Activated naive CD4-positive, alpha-beta T cell treated with anti-CD3 and anti-CD28 coated beads, Interleukin-2, amount 50 U/mL, for 24 hours (primary cell): ENCODE results near the gene MRTFA.
"Not testable (repeated sequence)": the region's sequence is repeated elsewhere in the genome, so short reads cannot be mapped to it uniquely, and the experiment has no call there.

ENCODE experiments used
- H3K27ac Mint-ChIP-seq: one replicate; pipeline ENCODE4 v1.8.0; 2021; ENCODE audit warnings: mild to moderate bottlenecking, mixed read lengths
- H3K27me3 Mint-ChIP-seq: one replicate; pipeline ENCODE4 v1.8.0; 2021; ENCODE audit warnings: mixed read lengths
- H3K36me3 Mint-ChIP-seq: one replicate; pipeline ENCODE4 v1.8.0; 2021; ENCODE audit warnings: mixed read lengths
- H3K4me1 Mint-ChIP-seq: one replicate; pipeline ENCODE4 v1.8.0; 2021; ENCODE audit warnings: mixed read lengths
- H3K4me3 Mint-ChIP-seq: one replicate; pipeline ENCODE4 v1.8.0; 2021; ENCODE audit warnings: mild to moderate bottlenecking, mixed read lengths
- H3K9me3 Mint-ChIP-seq: one replicate; pipeline ENCODE4 v1.8.0; 2021; ENCODE audit warnings: mixed read lengths

The MRTFA gene

DNA sequence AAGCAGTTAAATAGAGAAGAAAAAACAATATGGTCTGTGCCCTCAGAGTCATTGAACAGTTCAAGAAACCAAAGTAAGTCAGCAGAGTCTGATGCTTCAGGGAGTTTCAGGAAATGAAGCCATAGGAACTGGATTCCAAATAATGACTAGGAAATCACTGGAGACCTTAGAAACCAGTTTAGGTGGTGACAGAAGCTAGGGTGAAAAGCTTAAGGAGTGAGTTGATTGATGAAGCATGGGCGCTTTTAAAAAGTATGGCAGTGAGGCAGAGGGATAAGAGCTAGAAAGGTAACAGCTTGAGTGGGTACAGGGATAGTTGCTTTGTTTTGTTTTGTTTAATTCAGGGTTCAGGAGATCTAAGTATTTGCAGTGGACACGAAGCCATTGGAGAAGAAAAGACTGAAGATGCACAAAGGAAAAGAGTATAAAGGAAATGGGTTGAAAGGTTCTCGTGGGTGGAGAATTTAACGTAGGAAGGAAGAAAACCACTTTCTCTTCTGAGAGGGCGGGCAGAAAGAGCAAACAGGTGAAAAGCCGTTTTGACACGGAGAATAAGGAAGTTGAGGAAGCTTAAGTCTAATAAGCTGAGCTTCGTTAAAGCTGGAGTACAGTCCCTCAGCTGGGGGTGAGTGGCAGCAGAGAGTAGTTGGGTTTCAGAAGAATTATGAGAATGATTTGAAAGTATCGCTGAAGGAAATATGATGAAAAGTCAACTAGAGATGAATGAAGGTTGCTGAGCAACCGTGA, 251.3 kb downstream of the MRTFA start:
- Mint-ChIP-seq H3K9me3 (no peaks in the 10 kb centered on the region), H3K4me1 (peaks cover 69% of the 10 kb centered on the region), H3K36me3 (peaks cover 11% of the 10 kb centered on the region), H3K27ac (peak overlapping the region; percentile 98), H3K4me3 (peak overlapping the region; percentile 90), H3K27me3 (no peaks in the 10 kb centered on the region)

DNA sequence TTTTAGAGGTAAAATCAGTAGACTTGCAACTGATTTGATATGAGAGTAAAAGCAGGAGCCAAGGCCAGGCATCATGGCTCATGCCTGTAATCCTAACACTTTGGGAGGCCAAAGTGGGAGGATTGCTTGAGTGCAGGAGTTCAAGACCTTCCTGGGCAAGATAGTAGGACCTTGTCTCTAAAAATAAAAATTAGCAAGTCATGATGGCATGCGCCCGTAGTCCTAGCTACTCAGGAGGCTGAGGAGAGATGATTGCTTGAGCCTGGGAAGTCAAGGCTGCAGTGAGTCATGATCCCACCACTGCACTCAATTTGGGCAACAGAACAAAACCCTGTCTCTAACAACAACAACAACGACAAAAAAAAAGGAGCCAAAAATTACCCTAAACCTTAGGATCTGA, 252.6 kb downstream of the MRTFA start:
- peak overlapping the region; percentile 95 for H3K27ac Mint-ChIP-seq
- peaks cover 72% of the 10 kb centered on the region for H3K4me1 Mint-ChIP-seq
- H3K9me3 Mint-ChIP-seq, result no peaks in the 10 kb centered on the region
- H3K4me3 Mint-ChIP-seq, result no peak overlapping the region
- peaks cover 10% of the 10 kb centered on the region for H3K36me3 Mint-ChIP-seq
- H3K27me3 Mint-ChIP-seq, result no peaks in the 10 kb centered on the region

DNA sequence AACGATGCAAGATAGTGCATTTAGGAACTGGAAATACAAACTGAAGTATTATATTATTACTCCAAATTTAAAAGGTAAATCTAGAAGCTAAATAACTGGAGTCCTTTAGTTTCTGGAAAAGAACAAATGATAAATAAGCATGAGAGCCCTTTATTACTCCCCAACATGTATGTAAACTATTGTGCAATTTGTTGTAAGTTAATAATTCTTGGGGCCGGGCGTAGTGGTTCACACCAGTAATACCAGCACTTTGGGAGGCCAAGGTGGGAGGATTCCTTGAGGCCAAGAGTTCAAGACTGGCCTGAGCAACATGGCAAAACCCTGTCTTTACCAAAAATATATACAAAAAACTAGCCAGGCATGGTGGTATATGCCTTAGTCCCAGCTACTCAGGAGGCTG, 255.1 kb downstream of the MRTFA start:
- Mint-ChIP-seq H3K36me3 (peaks cover 3% of the 10 kb centered on the region), H3K27me3 (no peaks in the 10 kb centered on the region), H3K4me3 (no peak overlapping the region), H3K4me1 (peaks cover 54% of the 10 kb centered on the region), H3K27ac (no peak overlapping the region), H3K9me3 (no peaks in the 10 kb centered on the region)

DNA sequence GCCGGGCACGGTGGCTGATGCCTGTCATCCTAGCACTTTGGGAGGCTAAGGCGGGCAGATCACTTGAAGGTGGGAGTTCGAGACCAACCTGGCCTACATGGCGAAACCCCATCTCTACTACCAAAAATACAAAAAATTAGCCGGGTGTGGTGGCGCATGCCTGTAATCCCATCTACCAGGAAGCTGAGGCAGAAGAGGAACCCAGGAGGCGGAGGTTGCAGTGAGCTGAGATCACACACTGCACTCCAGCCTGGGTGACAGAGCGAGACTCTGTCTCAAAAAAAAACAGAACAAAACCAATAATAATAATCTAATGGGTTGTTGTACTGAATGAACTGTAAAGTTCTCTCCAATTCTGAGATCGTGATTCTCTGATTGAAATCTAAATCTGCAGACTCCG, 258.1 kb downstream of the MRTFA start:
- peaks cover 47% of the 10 kb centered on the region for H3K4me1 Mint-ChIP-seq
- H3K27ac Mint-ChIP-seq, H3K27me3 Mint-ChIP-seq, H3K4me3 Mint-ChIP-seq, H3K36me3 Mint-ChIP-seq, H3K9me3 Mint-ChIP-seq: not testable (repeated sequence)

DNA sequence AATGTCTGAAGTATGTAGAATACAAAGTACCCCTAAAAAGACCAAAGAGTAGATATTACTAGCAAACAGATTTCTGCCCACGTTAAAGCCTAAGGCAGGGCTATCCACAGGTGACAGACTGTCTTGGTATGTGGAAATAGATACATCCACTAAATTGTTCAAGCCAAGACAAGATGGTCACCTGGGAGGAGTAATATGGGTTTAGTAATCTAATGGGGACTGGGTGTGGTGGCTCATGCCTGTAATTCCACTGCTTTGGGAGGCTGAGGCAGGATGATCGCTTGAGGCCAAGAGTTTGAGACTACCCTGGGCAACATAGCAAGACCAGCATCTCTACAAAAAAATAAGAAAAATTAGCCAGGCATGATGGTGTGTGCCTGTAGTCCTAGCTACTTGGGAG, 258.6 kb downstream of the MRTFA start:
- Mint-ChIP-seq H3K27me3 (no peaks in the 10 kb centered on the region), H3K4me3 (no peak overlapping the region), H3K9me3 (no peaks in the 10 kb centered on the region), H3K27ac (no peak overlapping the region), H3K36me3 (peaks cover 4% of the 10 kb centered on the region), H3K4me1 (peaks cover 47% of the 10 kb centered on the region)

DNA sequence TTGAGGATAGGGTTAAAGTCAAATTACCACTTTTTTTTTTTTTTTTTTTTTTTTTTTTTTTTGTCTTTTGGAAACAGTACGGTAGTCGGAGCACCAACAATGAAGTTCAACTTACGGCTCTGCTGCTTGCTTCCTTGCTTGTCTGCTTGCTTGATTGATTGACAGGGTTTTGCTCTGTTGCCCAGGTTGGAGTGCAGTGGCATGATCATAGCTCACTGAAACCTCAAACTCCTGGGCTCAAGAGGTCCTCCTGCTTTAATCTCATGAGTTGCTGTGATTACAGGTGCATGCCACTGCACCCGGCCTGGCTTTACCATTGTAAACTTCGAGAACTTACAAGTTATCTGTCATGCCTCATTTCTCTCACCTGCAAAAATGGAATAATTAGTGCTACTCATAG, 260.4 kb downstream of the MRTFA start:
- H3K4me3 Mint-ChIP-seq, result no peak overlapping the region
- H3K4me1 Mint-ChIP-seq, result peaks cover 49% of the 10 kb centered on the region
- no peaks in the 10 kb centered on the region for H3K9me3 Mint-ChIP-seq
- no peak overlapping the region for H3K27ac Mint-ChIP-seq
- peaks cover 5% of the 10 kb centered on the region for H3K36me3 Mint-ChIP-seq
- H3K27me3 Mint-ChIP-seq, result no peaks in the 10 kb centered on the region

DNA sequence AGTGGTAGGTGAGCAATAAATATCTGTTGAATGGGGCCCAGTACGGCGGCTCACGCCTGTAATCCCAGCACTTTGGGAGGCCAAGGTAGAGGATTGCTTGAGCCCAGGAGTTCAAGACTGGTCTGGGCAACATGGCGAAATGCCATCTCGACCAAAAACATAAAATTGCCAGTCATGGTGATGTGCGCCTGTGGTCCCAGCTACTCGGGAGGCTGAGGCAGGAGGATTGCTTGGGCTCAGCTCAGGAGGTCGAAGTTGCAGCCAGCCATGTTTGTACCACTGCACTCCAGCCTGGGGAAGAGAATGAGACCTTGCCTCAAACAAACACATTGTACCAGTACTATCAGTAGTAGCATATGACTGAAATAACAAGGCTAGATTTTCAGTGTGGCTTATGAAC, 262.0 kb downstream of the MRTFA start:
- Mint-ChIP-seq H3K4me3 (no peak overlapping the region), H3K27ac (no peak overlapping the region), H3K9me3 (no peaks in the 10 kb centered on the region), H3K36me3 (peaks cover 5% of the 10 kb centered on the region), H3K27me3 (no peaks in the 10 kb centered on the region), H3K4me1 (peaks cover 51% of the 10 kb centered on the region)

DNA sequence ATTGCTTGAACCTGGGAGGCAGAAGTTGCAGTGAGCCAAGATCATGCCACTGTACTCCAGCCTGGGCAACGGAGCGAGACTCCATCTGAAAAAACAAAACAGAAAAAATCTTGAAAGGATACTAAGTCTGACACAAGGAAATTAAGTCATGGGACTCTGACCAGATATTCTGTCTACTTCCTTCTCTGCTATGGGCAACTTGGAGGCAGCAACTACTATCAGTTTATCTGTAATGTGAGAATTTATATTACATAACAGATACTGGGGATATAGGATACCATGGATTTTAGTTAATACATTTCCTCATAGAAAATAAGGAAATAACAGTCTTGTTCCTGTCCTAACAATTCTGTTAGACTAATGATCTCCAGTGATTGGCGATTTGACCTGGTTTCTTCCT, 267.7 kb downstream of the MRTFA start:
- Mint-ChIP-seq H3K27ac (no peak overlapping the region), H3K9me3 (no peaks in the 10 kb centered on the region), H3K27me3 (no peaks in the 10 kb centered on the region), H3K4me1 (peaks cover 22% of the 10 kb centered on the region), H3K4me3 (no peak overlapping the region), H3K36me3 (peaks cover 24% of the 10 kb centered on the region)

DNA sequence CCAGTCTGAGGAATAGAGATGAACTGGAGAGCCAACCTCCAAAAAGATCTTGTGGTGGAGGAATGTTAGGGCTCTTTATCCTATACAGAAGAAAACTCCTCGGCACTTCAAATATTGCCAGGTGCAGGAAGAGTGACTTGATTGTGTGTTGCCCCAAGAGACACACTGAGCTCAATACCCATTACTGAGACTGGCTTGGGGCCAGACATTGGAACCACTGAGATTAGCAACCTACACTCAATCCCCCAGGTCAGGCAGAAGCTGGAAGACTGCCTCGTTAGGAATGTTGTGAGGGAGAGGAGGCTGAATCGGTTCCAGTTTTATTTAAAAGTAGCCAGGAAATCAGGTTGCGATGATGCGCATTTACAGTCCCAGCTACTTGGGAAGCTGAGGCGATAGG, 268.5 kb downstream of the MRTFA start:
- no peak overlapping the region for H3K4me3 Mint-ChIP-seq

DNA sequence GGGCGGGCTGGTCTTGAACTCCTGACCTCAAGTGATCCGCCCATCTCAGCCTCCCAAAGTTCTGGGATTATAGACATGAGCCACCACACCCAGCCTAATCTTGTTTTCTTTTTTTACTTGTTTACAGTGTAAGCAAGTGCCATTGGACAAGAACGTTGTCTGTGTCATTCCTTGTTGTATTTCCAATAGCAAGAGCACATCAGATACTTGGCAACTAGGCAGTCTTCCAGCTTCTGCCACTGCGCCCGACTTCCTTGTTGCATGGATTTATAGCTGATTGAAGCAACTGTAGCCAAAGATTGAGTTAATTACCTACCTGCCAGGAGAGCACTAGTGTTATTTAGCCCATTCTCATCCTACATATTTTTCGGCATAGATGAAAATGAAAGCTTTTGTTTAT, 269.2 kb downstream of the MRTFA start:
- Mint-ChIP-seq H3K27me3 (no peaks in the 10 kb centered on the region), H3K4me1 (peaks cover 16% of the 10 kb centered on the region), H3K9me3 (no peaks in the 10 kb centered on the region), H3K27ac (peak overlapping the region; percentile 63), H3K36me3 (peaks cover 24% of the 10 kb centered on the region), H3K4me3 (no peak overlapping the region)

More for the DNA sequence above, 268.5 kb downstream of the MRTFA start:
- no peak overlapping the region for H3K27ac Mint-ChIP-seq
- peaks cover 20% of the 10 kb centered on the region for H3K36me3 Mint-ChIP-seq
- peaks cover 18% of the 10 kb centered on the region for H3K4me1 Mint-ChIP-seq
- H3K27me3 Mint-ChIP-seq, result no peaks in the 10 kb centered on the region
- no peaks in the 10 kb centered on the region for H3K9me3 Mint-ChIP-seq

DNA sequence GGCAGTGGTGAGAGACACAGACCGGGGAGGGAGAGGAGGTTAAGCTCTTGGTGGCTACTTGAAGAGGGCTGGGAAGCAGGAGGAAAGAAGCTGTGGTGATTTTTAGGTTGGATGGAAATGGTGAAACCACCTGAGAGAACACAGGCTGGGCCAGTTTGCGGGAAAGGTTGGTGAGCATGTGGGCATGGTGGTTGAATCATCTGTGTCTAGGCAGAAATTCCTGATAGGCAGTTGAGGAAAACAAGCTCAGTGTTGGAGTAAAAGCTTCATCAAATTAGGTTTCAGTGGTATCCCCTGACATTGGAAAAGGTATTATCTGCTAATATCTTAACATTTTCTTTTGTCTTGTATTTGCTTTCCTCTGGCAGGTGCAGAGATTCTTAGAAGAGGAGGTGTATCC, 270.5 kb downstream of the MRTFA start:
- peak overlapping the region; percentile 25 for H3K27ac Mint-ChIP-seq
- no peak overlapping the region for H3K4me3 Mint-ChIP-seq
- no peaks in the 10 kb centered on the region for H3K9me3 Mint-ChIP-seq
- H3K27me3 Mint-ChIP-seq, result no peaks in the 10 kb centered on the region
- peaks cover 32% of the 10 kb centered on the region for H3K36me3 Mint-ChIP-seq
- peaks cover 9% of the 10 kb centered on the region for H3K4me1 Mint-ChIP-seq

DNA sequence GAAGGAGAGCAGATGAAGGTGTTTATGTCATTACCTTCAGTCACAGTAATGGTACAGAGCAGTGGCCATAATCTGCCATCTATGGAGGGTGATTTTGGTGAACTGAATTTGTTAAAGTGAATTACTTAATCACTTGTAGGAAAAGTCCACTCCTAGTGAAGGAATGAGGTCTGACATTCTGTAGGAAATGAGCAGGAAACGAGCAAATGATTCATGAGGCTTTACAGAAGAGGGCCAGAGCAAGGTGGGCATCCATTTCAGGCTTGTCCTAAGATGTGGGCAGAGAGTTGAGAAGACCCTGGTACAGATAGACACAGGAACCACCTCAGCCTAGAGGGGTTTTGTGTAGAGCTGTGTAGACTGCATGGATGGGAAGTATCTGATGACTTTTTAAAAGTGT, 272.1 kb downstream of the MRTFA start:
- H3K4me1 Mint-ChIP-seq, result peaks cover 6% of the 10 kb centered on the region
- peaks cover 36% of the 10 kb centered on the region for H3K36me3 Mint-ChIP-seq
- no peak overlapping the region for H3K4me3 Mint-ChIP-seq
- H3K27me3 Mint-ChIP-seq, result no peaks in the 10 kb centered on the region
- no peaks in the 10 kb centered on the region for H3K9me3 Mint-ChIP-seq
- peak overlapping the region; percentile 7 for H3K27ac Mint-ChIP-seq

DNA sequence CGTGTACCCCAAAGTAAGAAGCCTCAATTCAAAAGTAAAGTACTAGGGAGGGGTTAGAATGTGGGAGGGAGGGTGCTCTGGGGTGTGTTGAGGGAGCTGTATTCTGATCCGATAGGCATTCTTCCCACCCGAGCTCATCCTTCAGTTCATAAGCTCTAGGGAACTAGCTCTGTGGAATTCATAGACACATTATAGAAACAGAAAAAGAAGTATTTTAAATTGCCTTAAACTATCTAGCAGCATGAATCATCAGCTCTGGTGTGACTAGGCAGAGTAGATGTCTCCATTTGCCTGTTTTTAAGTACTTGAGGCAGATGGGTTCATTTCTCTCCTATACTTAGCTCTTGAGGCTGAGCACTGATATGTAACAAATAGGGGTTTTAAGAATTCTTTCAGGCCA, 273.5 kb downstream of the MRTFA start:
- peak overlapping the region; percentile 59 for H3K27ac Mint-ChIP-seq
- peaks cover 43% of the 10 kb centered on the region for H3K36me3 Mint-ChIP-seq
- peaks cover 6% of the 10 kb centered on the region for H3K4me1 Mint-ChIP-seq
- H3K27me3 Mint-ChIP-seq, result no peaks in the 10 kb centered on the region
- no peaks in the 10 kb centered on the region for H3K9me3 Mint-ChIP-seq
- no peak overlapping the region for H3K4me3 Mint-ChIP-seq

DNA sequence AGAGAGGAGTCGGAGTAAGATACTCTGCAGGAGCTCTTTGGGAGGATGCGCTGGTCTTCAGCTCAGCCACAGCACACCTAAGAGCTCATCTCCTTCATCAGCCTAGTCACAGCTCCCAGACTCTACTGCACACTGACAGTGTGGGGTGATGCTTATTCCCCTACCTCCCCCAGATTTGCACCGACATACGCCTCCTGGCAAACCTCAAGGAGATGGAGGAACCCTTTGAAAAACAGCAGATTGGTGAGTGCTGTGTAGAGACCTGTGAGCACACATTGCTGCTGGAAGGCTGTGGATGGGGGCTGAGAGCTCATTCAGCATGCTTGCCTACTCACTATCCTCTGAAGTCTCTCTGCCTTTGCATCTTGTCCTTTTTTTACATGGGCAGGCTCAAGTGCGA, 275.4 kb downstream of the MRTFA start:
- H3K27ac Mint-ChIP-seq, result peak overlapping the region; percentile 55

More for the DNA sequence above, 275.4 kb downstream of the MRTFA start:
- Mint-ChIP-seq H3K4me3 (no peak overlapping the region), H3K4me1 (peaks cover 6% of the 10 kb centered on the region), H3K9me3 (no peaks in the 10 kb centered on the region), H3K36me3 (peaks cover 38% of the 10 kb centered on the region), H3K27me3 (no peaks in the 10 kb centered on the region)
